Mesangial cell (primary cell): Measurements from ENCODE around the gene GPR108. TPM values are rescaled to one million over a fixed set of nuclear protein-coding genes. Genes with fewer than 3 reads are reported as not detected.

Source experiments
- total RNA-seq: library from RNA; depleted of rRNA; stranded (reverse); fragments of >200 nt; gene quantifications from 2 replicates; pipeline ENCODE4 v1.2.3, GENCODE V29; 2015

Gene GPR108
- total RNA-seq: 40.2 and 49.4 TPM in 2 replicates

DNA sequence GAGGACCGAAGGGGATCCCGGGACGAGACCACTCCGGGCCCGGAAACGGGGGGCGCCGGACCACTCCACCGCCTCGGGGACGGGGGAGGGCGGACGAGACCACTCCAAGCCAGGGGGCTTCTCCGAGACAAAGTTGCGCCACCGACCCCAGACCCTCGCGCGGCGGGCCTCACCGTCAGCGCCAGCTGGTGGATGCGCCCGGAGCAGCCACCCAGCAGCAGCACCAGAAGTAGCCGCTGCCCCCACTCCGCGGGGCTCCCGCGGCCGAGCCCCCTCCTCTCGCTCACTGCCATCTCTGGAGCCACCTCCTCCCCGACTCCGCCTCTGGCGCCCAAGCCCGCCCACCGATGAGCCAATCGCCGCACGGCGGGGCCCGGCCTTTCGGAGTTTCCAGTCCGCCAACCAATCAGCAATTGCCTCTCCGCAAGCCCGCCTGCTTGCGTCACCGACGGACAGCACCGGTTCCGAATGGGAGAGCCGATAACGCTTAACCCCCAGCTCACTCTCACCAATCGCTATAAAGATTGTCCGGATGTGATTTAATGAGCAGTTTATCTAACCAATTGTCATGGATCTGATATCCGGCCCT lies at the start of gene GPR108:
TSS of gene GPR108 (minus strand) at position 297 of the 589 bp plus-strand sequence. CDS start at position 293, 4 bp downstream.

GRCh38 chr19:6772028-6772865 lies 34.9 kb upstream of the GPR108 start, which contains the start of gene VAV1:
TSS of gene VAV1 (plus strand) at chr19:6772708. CDS start at chr19:6772808, 100 bp downstream.

GRCh38 chr19:6767357-6768235 lies 30.2 kb upstream of the GPR108 start, which contains the start of gene SH2D3A:
TSS of gene SH2D3A (minus strand) at chr19:6767435. CDS start at chr19:6763748, 3,687 bp downstream.

GRCh38 chr19:6739390-6739882 lies 2.1 kb upstream of the GPR108 start, which contains the start of gene TRIP10:
TSS of gene TRIP10 (plus strand) at chr19:6739680. CDS start at chr19:6739762, 82 bp downstream.

GRCh38 chr19:6720369-6721137 lies 16.8 kb downstream of the GPR108 start, which contains the start of gene C3:
TSS of gene C3 (minus strand) at chr19:6720650. CDS start at chr19:6720589, 61 bp downstream.

Other genes with a start within 250 kb of the GPR108 start
- 4.6 and 15.2 TPM in 2 replicates for gene TUBB4A, start 235.3 kb downstream of the GPR108 start, total RNA-seq
- 20.9 and 28.5 TPM in 2 replicates for gene TNFSF9, start 206.6 kb downstream of the GPR108 start, total RNA-seq
- gene CD70, start 146.4 kb downstream of the GPR108 start, total RNA-seq: 70.9 and 153 TPM in 2 replicates
- gene TNFSF14, start 67.4 kb downstream of the GPR108 start, total RNA-seq: not detected in 2 replicates
- 0.49 and 10.9 TPM in 2 replicates for gene C3, start 16.9 kb downstream of the GPR108 start, total RNA-seq
- 44.8 and 60.2 TPM in 2 replicates for gene TRIP10, start 2.1 kb upstream of the GPR108 start, total RNA-seq
- 8.5 and 11.2 TPM in 2 replicates for gene SH2D3A, start 29.9 kb upstream of the GPR108 start, total RNA-seq
- 0.13 TPM in 1 of 2 replicates, not detected in the other for gene VAV1, start 35.1 kb upstream of the GPR108 start, total RNA-seq
- not detected in 2 replicates for gene ADGRE1, start 150.0 kb upstream of the GPR108 start, total RNA-seq